ENCODE measurements around the gene ABHD15.

Gene ABHD15

GRCh38 chr17:29594519-29595090 lies 27.8 kb upstream of the ABHD15 start:
- no peak for DNase-seq (ENCODE audit: low read depth)

GRCh38 chr17:29593591-29594518 lies 27.0 kb upstream of the ABHD15 start:
- DNase-seq (ENCODE audit: low read depth) = no peak

GRCh38 chr17:29592850-29593551 lies 26.2 kb upstream of the ABHD15 start, which contains the start of gene ANKRD13B:
TSS of gene ANKRD13B (plus strand) at chr17:29593132. CDS start at chr17:29593622, 490 bp downstream.
- DNase-seq (ENCODE audit: low read depth) = no peak

GRCh38 chr17:29591737-29592608 lies 25.1 kb upstream of the ABHD15 start:
- no peak for DNase-seq (ENCODE audit: low read depth)

GRCh38 chr17:29591146-29591736 lies 24.4 kb upstream of the ABHD15 start:
- no peak for DNase-seq (ENCODE audit: low read depth)

- DNase-seq (ENCODE audit: low read depth) = no peak
Observed at GRCh38 chr17:29590411-29591145, 23.7 kb upstream of the ABHD15 start.

- peak; percentile 68 for DNase-seq (ENCODE audit: low read depth)
Observed at GRCh38 chr17:29589524-29590410, 22.9 kb upstream of the ABHD15 start, which contains the start of gene GIT1. TSS of gene GIT1 (minus strand) at chr17:29589648. CDS start at chr17:29589378, 270 bp downstream.

- DNase-seq (ENCODE audit: low read depth) = no peak
Observed at GRCh38 chr17:29588562-29589411, 21.9 kb upstream of the ABHD15 start.

- no peak for DNase-seq (ENCODE audit: low read depth)
Observed at GRCh38 chr17:29588017-29588561, 21.3 kb upstream of the ABHD15 start.

GRCh38 chr17:29587591-29587990 lies 20.8 kb upstream of the ABHD15 start:
- no peak for DNase-seq (ENCODE audit: low read depth)

- no peak for DNase-seq (ENCODE audit: low read depth)
Observed at GRCh38 chr17:29586676-29587469, 20.0 kb upstream of the ABHD15 start.

GRCh38 chr17:29585080-29585751 lies 18.4 kb upstream of the ABHD15 start:
- no peak for DNase-seq (ENCODE audit: low read depth)

GRCh38 chr17:29584452-29585079 lies 17.7 kb upstream of the ABHD15 start:
- no peak for DNase-seq (ENCODE audit: low read depth)

GRCh38 chr17:29583324-29584248 lies 16.7 kb upstream of the ABHD15 start:
- no peak for DNase-seq (ENCODE audit: low read depth)

GRCh38 chr17:29582772-29583171 lies 15.9 kb upstream of the ABHD15 start:
- DNase-seq (ENCODE audit: low read depth) = no peak

All from GM04504 (cell line).